GM19328 (cell line): ENCODE measurements around the gene NLK.
"Not testable (repeated sequence)": the region's sequence is repeated elsewhere in the genome, so short reads cannot be mapped to it uniquely, and the experiment has no call there.

Experiments used
- ATAC-seq: cut with Tn5 transposase; IDR thresholded peaks from one replicate; pipeline ENCODE4 v1.9.1; 2021; ENCODE audit warnings: mild to moderate bottlenecking, moderate library complexity; ENCODE audit not compliant: unreplicated experiment

The NLK gene

GRCh38 chr17:28071891-28072606 lies 29.6 kb downstream of the NLK start:
- no peak for ATAC-seq

- ATAC-seq = no peak
Observed at GRCh38 chr17:28072936-28073533, 30.6 kb downstream of the NLK start.

- no peak for ATAC-seq
Observed at GRCh38 chr17:28074010-28074409, 31.5 kb downstream of the NLK start.

- no peak for ATAC-seq
Observed at GRCh38 chr17:28076144-28076543, 33.7 kb downstream of the NLK start.

- ATAC-seq = not testable (repeated sequence)
Observed at GRCh38 chr17:28077140-28077539, 34.7 kb downstream of the NLK start.

- ATAC-seq = no peak
Observed at GRCh38 chr17:28078341-28079229, 36.1 kb downstream of the NLK start.

- no peak for ATAC-seq
Observed at GRCh38 chr17:28081467-28081866, 39.0 kb downstream of the NLK start.

GRCh38 chr17:28085766-28086165 lies 43.3 kb downstream of the NLK start:
- no peak for ATAC-seq

- ATAC-seq = no peak
Observed at GRCh38 chr17:28086519-28086918, 44.0 kb downstream of the NLK start.

GRCh38 chr17:28087743-28088142 lies 45.3 kb downstream of the NLK start:
- no peak for ATAC-seq

GRCh38 chr17:28090551-28090950 lies 48.1 kb downstream of the NLK start:
- ATAC-seq = no peak

GRCh38 chr17:28092088-28092487 lies 49.6 kb downstream of the NLK start:
- ATAC-seq = no peak

- no peak for ATAC-seq
Observed at GRCh38 chr17:28093999-28094716, 51.7 kb downstream of the NLK start.

- ATAC-seq = no peak
Observed at GRCh38 chr17:28096756-28097155, 54.3 kb downstream of the NLK start.

GRCh38 chr17:28097254-28097653 lies 54.8 kb downstream of the NLK start:
- no peak for ATAC-seq

- ATAC-seq = no peak
Observed at GRCh38 chr17:28097901-28098300, 55.4 kb downstream of the NLK start.

- not testable (repeated sequence) for ATAC-seq
Observed at GRCh38 chr17:28098591-28098990, 56.1 kb downstream of the NLK start.

- no peak for ATAC-seq
Observed at GRCh38 chr17:28100251-28100650, 57.8 kb downstream of the NLK start.

GRCh38 chr17:28100936-28101335 lies 58.5 kb downstream of the NLK start:
- ATAC-seq = no peak

- no peak for ATAC-seq
Observed at GRCh38 chr17:28101919-28102318, 59.4 kb downstream of the NLK start.

GRCh38 chr17:28105501-28105900 lies 63.0 kb downstream of the NLK start:
- no peak for ATAC-seq
